ENCODE data around the gene CYP2C18.
"Not testable (repeated sequence)": the region's sequence is repeated elsewhere in the genome, so short reads cannot be mapped to it uniquely, and the experiment has no call there.

CYP2C18 gene

DNA sequence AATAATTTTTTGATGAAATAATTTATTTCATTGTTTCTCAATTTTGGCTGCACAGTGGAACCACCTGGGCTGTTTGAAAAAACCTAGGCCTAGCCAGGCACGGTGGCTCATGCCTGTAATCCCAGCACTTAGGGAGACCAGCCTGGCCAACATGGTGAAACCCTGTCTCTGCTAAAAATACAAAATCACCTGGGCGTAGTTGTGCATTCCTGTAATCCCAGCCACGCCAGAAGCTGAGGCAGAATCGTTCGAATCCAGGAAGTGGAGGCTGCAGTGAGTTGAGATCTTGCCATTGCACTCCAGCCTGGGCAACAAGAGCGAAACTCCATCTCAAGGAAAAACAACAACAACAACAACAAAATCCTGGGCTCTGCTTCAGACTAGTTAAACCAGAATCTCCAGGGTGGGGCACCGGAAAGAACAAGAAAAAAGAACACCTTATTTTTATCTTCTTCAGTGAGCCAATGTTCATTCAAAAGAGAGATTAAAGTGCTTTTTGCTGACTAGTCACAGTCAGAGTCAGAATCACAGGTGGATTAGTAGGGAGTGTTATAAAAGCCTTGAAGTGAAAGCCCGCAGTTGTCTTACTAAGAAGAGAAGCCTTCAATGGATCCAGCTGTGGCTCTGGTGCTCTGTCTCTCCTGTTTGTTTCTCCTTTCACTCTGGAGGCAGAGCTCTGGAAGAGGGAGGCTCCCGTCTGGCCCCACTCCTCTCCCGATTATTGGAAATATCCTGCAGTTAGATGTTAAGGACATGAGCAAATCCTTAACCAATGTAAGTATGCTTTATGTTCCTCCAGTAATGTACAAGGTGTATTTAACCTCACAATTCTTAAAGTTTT lies at the start of gene CYP2C18:
Gene CYP2C18, plus strand, starts transcription at position 516 of the 841 bp plus-strand sequence. Its CDS starts 91 bp downstream, at position 607.
- H3K4me3 ChIP-seq (ENCODE audit: low read depth, low read length) = no peak within 1 kb of the TSS
- TF ChIP-seq, protein P1, sequence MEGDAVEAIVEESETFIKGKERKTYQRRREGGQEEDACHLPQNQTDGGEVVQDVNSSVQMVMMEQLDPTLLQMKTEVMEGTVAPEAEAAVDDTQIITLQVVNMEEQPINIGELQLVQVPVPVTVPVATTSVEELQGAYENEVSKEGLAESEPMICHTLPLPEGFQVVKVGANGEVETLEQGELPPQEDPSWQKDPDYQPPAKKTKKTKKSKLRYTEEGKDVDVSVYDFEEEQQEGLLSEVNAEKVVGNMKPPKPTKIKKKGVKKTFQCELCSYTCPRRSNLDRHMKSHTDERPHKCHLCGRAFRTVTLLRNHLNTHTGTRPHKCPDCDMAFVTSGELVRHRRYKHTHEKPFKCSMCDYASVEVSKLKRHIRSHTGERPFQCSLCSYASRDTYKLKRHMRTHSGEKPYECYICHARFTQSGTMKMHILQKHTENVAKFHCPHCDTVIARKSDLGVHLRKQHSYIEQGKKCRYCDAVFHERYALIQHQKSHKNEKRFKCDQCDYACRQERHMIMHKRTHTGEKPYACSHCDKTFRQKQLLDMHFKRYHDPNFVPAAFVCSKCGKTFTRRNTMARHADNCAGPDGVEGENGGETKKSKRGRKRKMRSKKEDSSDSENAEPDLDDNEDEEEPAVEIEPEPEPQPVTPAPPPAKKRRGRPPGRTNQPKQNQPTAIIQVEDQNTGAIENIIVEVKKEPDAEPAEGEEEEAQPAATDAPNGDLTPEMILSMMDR (IDR thresholded peaks at IDR 0.05; ENCODE audit: control insufficient read depth, extremely low read depth, insufficient read depth) = no peak
- no peak for DNase-seq (ENCODE audit: low read depth)

DNA sequence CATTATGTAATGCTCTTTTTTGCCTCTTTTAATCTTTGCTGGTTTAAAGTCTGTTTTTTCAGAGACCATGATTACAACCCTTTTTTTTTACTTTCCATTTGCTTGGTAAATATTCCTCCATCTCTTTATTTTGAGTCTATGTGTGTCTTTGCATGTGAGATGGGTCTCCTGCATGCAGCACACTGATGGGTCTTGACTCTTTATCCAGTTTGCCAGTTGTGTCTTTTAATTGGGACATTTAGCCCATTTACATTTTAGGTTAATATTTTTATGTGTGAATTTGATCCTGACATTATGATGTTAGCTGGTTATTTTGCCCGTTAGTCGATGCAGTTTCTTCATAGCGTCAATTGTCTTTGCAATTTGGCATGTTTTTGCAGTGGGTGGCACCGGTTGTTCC lies 45.4 kb upstream of the CYP2C18 start:
- not testable (repeated sequence) for DNase-seq (ENCODE audit: low read depth); H3K4me3 ChIP-seq (ENCODE audit: low read depth, low read length)

DNA sequence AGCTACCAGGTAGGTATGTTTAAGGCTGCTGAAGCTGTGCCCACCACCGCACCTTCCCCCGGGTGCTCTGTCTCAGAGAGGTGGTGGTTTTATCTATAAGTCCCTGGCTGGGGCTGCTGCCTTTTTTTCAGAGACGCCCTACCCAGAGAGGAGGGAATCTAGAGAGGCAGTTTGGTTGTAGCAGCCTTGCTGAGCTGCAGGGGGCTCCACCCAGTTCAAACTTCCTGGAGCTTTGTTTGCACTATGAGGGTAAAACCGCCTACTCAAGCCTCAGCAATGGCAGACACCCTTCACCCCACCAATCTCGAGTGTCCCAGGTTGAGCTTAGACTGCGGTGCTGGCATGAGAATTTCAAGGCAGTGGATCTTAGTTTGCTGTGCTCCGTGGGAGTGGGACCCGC lies 43.6 kb upstream of the CYP2C18 start:
- no peak for DNase-seq (ENCODE audit: low read depth)
- TF ChIP-seq, protein P1 (IDR thresholded peaks at IDR 0.05; ENCODE audit: control insufficient read depth, extremely low read depth, insufficient read depth) = no peak
- H3K4me3 ChIP-seq (ENCODE audit: low read depth, low read length) = no peak overlapping the region

DNA sequence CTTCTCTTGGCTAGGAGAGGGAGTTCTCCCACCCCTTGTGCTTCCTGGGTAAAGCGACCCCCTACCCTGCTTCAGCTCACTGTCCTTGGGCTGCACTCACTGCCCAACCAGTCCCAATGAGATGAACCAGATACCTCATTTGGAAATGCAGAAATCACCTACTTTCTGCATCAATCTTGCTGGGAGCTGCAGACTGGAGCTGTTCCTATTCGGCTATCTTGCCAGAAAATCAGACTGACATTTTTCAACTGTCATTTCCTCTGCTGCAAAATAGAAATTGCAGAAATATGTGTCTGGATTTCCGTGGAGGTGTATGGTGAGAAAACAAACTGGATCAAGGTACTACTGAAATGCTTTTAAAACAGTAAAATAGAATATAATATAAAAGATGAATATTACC lies 43.0 kb upstream of the CYP2C18 start:
- DNase-seq (ENCODE audit: low read depth) = no peak
- no peak overlapping the region for H3K4me3 ChIP-seq (ENCODE audit: low read depth, low read length)
- TF ChIP-seq, protein P1 (IDR thresholded peaks at IDR 0.05; ENCODE audit: control insufficient read depth, extremely low read depth, insufficient read depth) = no peak

DNA sequence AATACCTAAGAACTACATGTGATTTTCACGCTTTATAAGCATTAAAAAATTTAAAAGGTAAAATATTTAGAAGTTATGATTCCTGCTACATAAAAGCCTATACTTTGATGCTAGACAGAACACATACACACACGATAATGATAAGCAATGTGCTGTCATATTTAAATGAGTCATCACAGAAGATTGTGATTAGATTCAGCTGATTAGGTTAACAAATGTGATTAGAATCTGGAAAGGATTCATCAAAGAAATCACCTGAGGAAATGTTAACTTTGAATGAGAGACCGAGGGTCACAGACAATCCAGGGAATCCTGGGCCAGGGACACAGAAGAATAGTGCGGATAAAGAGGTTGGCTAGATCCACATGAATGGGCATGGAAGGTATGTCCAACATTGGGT lies 42.0 kb upstream of the CYP2C18 start:
- TF ChIP-seq, protein P1 (IDR thresholded peaks at IDR 0.05; ENCODE audit: control insufficient read depth, extremely low read depth, insufficient read depth) = no peak
- DNase-seq (ENCODE audit: low read depth) = no peak
- H3K4me3 ChIP-seq (ENCODE audit: low read depth, low read length) = no peak overlapping the region

DNA sequence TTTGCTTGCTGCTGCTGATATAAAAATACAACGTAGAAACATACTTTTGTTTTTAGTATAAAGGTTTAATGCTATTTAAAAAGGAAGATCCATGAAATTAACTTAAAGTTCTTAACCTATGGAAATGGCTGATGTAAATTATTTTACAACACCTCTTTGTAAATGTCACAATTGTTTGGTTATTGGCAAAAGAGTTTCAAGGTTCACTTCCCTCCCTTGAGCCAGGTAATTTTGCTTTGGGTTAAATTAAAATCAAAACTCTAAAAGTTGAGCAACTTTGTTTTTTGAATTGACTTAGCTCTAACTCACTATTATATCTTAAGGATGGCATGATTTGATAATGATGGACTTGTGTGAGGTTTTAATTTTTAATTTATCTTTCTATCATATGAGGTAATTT lies 39.2 kb upstream of the CYP2C18 start:
- TF ChIP-seq, protein P1 (IDR thresholded peaks at IDR 0.05; ENCODE audit: control insufficient read depth, extremely low read depth, insufficient read depth) = no peak
- H3K4me3 ChIP-seq (ENCODE audit: low read depth, low read length) = no peak overlapping the region
- no peak for DNase-seq (ENCODE audit: low read depth)

DNA sequence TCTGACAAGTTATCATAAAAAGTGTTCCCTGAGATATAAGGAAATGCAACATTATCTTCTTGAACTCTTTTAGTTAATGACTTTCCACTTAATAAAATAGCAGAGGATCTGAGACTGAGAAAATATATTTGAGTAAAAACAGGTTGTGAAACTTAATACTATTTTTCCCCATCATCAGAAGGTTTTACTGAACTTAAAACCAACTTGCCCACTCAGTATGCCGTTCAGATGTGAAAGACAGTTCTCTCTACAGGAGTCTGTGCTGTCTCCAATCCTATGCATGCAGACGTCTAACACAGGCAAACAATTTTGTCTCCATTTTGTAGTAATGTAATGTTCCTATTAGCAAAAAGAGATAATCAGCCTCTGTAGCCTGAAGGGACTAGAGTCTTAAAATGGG lies 38.2 kb upstream of the CYP2C18 start:
- no peak overlapping the region for H3K4me3 ChIP-seq (ENCODE audit: low read depth, low read length)
- DNase-seq (ENCODE audit: low read depth) = no peak
- TF ChIP-seq, protein P1 (IDR thresholded peaks at IDR 0.05; ENCODE audit: control insufficient read depth, extremely low read depth, insufficient read depth) = no peak

DNA sequence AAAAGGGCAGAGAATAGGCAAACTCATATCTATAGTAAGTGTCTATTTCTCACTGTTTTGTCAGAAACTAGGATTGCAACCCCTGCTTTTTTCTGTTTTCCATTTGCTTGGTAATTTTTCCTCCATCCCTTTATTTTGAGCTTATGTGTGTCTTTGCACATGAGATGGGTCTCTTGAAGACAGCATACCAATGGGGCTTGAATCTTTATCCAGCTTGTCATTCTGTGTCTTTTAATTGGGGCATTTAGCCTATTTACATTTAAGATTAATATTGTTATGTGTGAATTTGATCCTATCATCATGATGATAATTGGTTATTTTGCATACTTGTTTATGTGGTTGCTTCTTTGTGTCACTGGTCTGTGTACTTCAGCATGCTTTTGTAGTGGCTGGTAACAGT lies 28.3 kb upstream of the CYP2C18 start:
- DNase-seq (ENCODE audit: low read depth); H3K4me3 ChIP-seq (ENCODE audit: low read depth, low read length): not testable (repeated sequence)

DNA sequence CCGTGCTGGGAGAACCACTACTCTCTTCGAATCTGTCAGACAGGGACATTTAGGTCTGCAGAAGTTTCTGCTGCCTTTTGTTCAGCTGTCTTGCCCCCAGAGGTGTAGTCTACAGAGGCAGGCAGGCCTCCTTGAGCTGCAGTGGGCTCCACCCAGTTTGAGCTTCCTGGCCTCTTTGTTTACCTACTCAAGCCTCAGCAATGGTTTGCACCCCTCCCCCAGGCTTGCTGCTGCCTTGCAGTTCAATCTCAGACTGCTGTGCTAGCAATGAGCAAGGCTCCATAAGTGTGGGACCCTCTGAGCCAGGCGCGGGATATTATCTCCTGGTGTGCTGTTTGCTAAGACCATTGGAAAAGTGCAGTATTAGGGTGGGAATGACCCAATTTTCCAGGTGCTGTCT lies 20.5 kb upstream of the CYP2C18 start:
- DNase-seq (ENCODE audit: low read depth); H3K4me3 ChIP-seq (ENCODE audit: low read depth, low read length): not testable (repeated sequence)
